Measurements from ENCODE around the gene SORL1. TPM values are rescaled to one million over a fixed set of nuclear protein-coding genes. Genes with fewer than 3 reads are reported as not detected.
A peak's percentile ranks its signal among the peaks of the same experiment; 100 is the strongest.

SORL1 gene
- total RNA-seq, 1 donor from 2014 or later: 39.0 TPM

- DNase-seq (ENCODE audit: extremely low spot score, unreplicated experiment): no peak
- Mint-ChIP-seq H3K4me3 (peak overlapping the region; percentile 93), H3K27ac (no peak overlapping the region), H3K36me3 (peaks cover 5% of the 10 kb centered on the region), H3K9me3 (no peaks in the 10 kb centered on the region), H3K27me3 (peaks cover 10% of the 10 kb centered on the region), H3K4me1 (ENCODE audit: unreplicated experiment) (peaks cover 48% of the 10 kb centered on the region)
- no peak for TF ChIP-seq CTCF (conservative IDR thresholded peaks at IDR 0.05)
These were observed 3.0 kb downstream of the SORL1 start for GRCh38 chr11:121455115-121455514.

GRCh38 chr11:121456151-121456550 is 4.0 kb downstream of the SORL1 start:
- DNase-seq (ENCODE audit: extremely low spot score, unreplicated experiment): no peak
- Mint-ChIP-seq H3K27me3 (peaks cover 5% of the 10 kb centered on the region), H3K4me1 (ENCODE audit: unreplicated experiment) (peaks cover 49% of the 10 kb centered on the region), H3K27ac (peak overlapping the region; percentile 52), H3K36me3 (peaks cover 5% of the 10 kb centered on the region), H3K9me3 (no peaks in the 10 kb centered on the region), H3K4me3 (peak overlapping the region; percentile 80)
- TF ChIP-seq CTCF (conservative IDR thresholded peaks at IDR 0.05): no peak

DNA sequence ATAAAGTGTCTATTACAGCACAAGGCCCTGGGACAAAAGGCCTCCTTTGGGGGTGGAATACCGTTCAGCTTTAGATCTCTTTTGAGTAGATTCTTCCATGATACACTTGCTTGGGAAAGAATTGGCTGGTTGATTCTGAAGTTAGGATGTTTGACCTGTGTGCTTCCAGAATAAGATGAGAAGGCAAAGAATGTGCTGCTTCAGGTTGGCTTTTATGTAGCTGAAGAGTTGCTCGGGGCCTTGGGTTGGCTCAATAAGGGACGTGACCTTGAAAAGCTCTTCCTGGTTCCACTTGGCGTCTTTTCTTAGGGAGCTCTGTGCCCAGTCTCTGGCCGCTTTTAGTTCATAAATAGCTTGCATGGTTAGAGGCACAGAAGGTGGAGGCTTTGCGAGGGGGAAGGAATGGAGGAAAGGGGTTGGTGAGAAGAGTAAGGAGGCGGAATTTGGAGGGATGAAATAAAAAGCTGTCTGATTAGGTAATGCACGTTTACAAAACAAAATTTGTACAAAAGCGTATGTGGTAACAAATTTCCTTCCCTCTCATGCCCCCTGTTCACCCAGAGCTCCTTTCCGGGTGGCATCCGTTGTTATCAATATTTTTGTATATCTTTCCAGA is 4.8 kb downstream of the SORL1 start:
- H3K9me3 Mint-ChIP-seq: no peaks in the 10 kb centered on the region
- peaks cover 5% of the 10 kb centered on the region for H3K36me3 Mint-ChIP-seq
- H3K27me3 Mint-ChIP-seq: peaks cover 5% of the 10 kb centered on the region
- TF ChIP-seq CTCF (conservative IDR thresholded peaks at IDR 0.05): no peak
- no peak for DNase-seq (ENCODE audit: extremely low spot score, unreplicated experiment)
- peaks cover 50% of the 10 kb centered on the region for H3K4me1 Mint-ChIP-seq (ENCODE audit: unreplicated experiment)
- H3K4me3 Mint-ChIP-seq: peak overlapping the region; percentile 56
- H3K27ac Mint-ChIP-seq: peak overlapping the region; percentile 12

GRCh38 chr11:121458551-121458950 is 6.4 kb downstream of the SORL1 start:
- H3K27ac Mint-ChIP-seq: no peak overlapping the region
- no peak overlapping the region for H3K4me3 Mint-ChIP-seq
- peaks cover 56% of the 10 kb centered on the region for H3K4me1 Mint-ChIP-seq (ENCODE audit: unreplicated experiment)
- H3K36me3 Mint-ChIP-seq: peaks cover 5% of the 10 kb centered on the region
- no peak for DNase-seq (ENCODE audit: extremely low spot score, unreplicated experiment)
- H3K9me3 Mint-ChIP-seq: no peaks in the 10 kb centered on the region
- no peak for TF ChIP-seq CTCF (conservative IDR thresholded peaks at IDR 0.05)
- no peaks in the 10 kb centered on the region for H3K27me3 Mint-ChIP-seq

DNA sequence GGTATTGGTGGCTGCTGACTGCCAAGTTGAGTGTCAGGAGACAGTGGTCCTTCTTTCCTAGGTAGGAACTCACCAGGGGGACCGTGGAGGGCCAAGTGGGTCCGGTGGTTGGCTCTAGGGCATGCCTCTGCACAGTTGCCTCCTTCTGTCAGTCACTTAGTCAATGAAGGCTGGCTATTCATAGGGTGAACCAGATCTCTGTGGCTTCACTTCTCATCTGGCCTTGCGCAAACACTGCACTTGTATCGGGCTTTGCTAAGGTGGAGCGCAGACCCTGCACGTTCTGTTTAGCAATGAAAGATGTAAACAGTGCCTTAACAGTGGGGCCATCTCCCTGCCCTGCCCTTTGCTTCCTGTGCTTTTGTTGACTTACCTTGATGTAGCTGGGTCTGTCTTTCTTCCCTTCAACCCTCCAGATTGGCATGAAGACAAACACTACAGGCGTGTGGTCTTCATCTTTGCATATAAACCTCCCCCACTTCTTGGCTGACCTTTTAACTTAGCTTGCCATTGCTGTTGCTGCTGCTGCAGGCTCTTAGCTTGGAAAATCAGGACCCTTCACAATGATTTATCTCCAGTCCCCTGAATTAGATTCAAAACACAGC is 7.4 kb downstream of the SORL1 start:
- Mint-ChIP-seq H3K27ac (peak overlapping the region; percentile 24), H3K27me3 (no peaks in the 10 kb centered on the region), H3K4me3 (peak overlapping the region; percentile 28), H3K36me3 (peaks cover 5% of the 10 kb centered on the region), H3K9me3 (no peaks in the 10 kb centered on the region), H3K4me1 (ENCODE audit: unreplicated experiment) (peaks cover 60% of the 10 kb centered on the region)
- no peak for DNase-seq (ENCODE audit: extremely low spot score, unreplicated experiment)
- TF ChIP-seq CTCF (conservative IDR thresholded peaks at IDR 0.05): no peak
